Left lung (tissue), 10 donors: ENCODE results near the gene EPN3. TPM values are rescaled to one million over a fixed set of nuclear protein-coding genes. Genes with fewer than 3 reads are reported as not detected.

Experiments used
- ATAC-seq: fragments of 200-7000 bp; cut with Tn5 transposase; one replicate; pipeline ENCODE4 v1.9.1; 2020; ENCODE audit warnings: moderate library complexity
- DNase-seq, 4 donors: peaks; one replicate each; pipeline ENCODE4 v3.0.0-alpha.2; 2013 to 2020
- H3K27ac ChIP-seq, 2 donors: fragments of 200-600 bp; sonication (generic) in 1 of 2; one replicate each; pipeline versions ENCODE4 v1.5.0 to v1.8.0; 2020 to 2021
- H3K27me3 ChIP-seq, 2 donors: fragments of 200-600 bp; sonication (generic) in 1 of 2; one replicate each; pipeline versions ENCODE4 v1.5.0 to v1.8.0; 2020 to 2021
- H3K36me3 ChIP-seq, 2 donors: fragments of 200-600 bp; sonication (generic) in 1 of 2; one replicate each; pipeline versions ENCODE4 v1.5.0 to v1.8.0; 2020 to 2021
- H3K4me1 ChIP-seq, 2 donors: fragments of 200-600 bp; one replicate each; pipeline ENCODE4 v1.8.0; 2021
- H3K4me3 ChIP-seq, 2 donors: fragments of 200-600 bp; sonication (generic) in 1 of 2; one replicate each; pipeline versions ENCODE4 v1.5.0 to v1.8.0; 2020 to 2021; ENCODE audit warnings: mild to moderate bottlenecking in 1 of 2
- H3K9me3 ChIP-seq, 2 donors: fragments of 200-600 bp; sonication (generic) in 1 of 2; one replicate each; pipeline versions ENCODE4 v1.5.0 to v1.8.0; 2020 to 2021
- intact Hi-C, 2 donors: fragments of 100-400 bp; cut with DNase I; formaldehyde crosslinking; loops; one replicate each; pipeline versions ENCODE4 v1.11.2 to v1.14.2; 2022
- polyA plus RNA-seq, 6 donors: library from polyadenylated mRNA; unstranded; fragments of 120-200 nt; gene quantifications; one replicate each; pipeline ENCODE4 v1.2.1, GENCODE V29; 2013; ENCODE audit not compliant: insufficient read length in 6 of 6
- total RNA-seq, 2 donors: library from RNA; stranded (reverse); fragmentation: NEBNext Ultra II Directional; extraction: Animal tissue kit (Norgen Biotek cat#: 25700); gene quantifications; one replicate each; pipeline ENCODE4 v1.2.1, GENCODE V29; 2021
- TF ChIP-seq, protein P1 (sequence below), 2 donors: fragments of 200-600 bp; sonication (generic) in 1 of 2; IDR thresholded peaks; one replicate each; pipeline versions ENCODE4 v1.5.0 to v1.8.0; 2021; ENCODE audit warnings: antibody characterized with exemption in 2 of 2
- donor health status: DM: no; HTN: yes; CAD: no.
- donor health status: DM: no; HTN: no; CAD: no.

EPN3 gene
- total and polyA plus RNA-seq, 8 donors, result 0.55 to 6.4 (median 4.3) TPM

- H3K27me3 ChIP-seq, result peaks cover 0 to 39% of the 10 kb centered on the region in 2 donors
- DNase-seq (no peak), ATAC-seq (no peak)
- no peak overlapping the region for H3K4me3 ChIP-seq
- intact Hi-C loops, result no loop called here
- H3K4me1 ChIP-seq, result no peaks in the 10 kb centered on the region
- no peaks in the 10 kb centered on the region for H3K9me3 ChIP-seq
- H3K36me3 ChIP-seq, result no peaks in the 10 kb centered on the region
- TF ChIP-seq, protein P1, sequence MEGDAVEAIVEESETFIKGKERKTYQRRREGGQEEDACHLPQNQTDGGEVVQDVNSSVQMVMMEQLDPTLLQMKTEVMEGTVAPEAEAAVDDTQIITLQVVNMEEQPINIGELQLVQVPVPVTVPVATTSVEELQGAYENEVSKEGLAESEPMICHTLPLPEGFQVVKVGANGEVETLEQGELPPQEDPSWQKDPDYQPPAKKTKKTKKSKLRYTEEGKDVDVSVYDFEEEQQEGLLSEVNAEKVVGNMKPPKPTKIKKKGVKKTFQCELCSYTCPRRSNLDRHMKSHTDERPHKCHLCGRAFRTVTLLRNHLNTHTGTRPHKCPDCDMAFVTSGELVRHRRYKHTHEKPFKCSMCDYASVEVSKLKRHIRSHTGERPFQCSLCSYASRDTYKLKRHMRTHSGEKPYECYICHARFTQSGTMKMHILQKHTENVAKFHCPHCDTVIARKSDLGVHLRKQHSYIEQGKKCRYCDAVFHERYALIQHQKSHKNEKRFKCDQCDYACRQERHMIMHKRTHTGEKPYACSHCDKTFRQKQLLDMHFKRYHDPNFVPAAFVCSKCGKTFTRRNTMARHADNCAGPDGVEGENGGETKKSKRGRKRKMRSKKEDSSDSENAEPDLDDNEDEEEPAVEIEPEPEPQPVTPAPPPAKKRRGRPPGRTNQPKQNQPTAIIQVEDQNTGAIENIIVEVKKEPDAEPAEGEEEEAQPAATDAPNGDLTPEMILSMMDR (IDR thresholded peaks at IDR 0.05), result no peak
- no peak overlapping the region for H3K27ac ChIP-seq
Measured at GRCh38 chr17:50576864-50577263, 44.3 kb downstream of the EPN3 start.

GRCh38 chr17:50577451-50577954 is 45.0 kb downstream of the EPN3 start:
- H3K36me3 ChIP-seq, result no peaks in the 10 kb centered on the region
- H3K4me3 ChIP-seq, result no peak overlapping the region
- H3K27ac ChIP-seq, result no peak overlapping the region
- no peaks in the 10 kb centered on the region for H3K4me1 ChIP-seq
- intact Hi-C loops, result no loop called here
- peaks cover 0 to 39% of the 10 kb centered on the region in 2 donors for H3K27me3 ChIP-seq
- TF ChIP-seq, protein P1 (IDR thresholded peaks at IDR 0.05), result no peak
- H3K9me3 ChIP-seq, result no peaks in the 10 kb centered on the region
- DNase-seq (no peak), ATAC-seq (no peak)

- H3K36me3 ChIP-seq, result no peaks in the 10 kb centered on the region
- TF ChIP-seq, protein P1 (IDR thresholded peaks at IDR 0.05), result no peak
- DNase-seq (peak in 1 of 4 donors; percentile 65), ATAC-seq (no peak)
- intact Hi-C loops, result no loop called here
- no peak overlapping the region for H3K27ac ChIP-seq
- H3K4me3 ChIP-seq, result no peak overlapping the region
- no peaks in the 10 kb centered on the region for H3K4me1 ChIP-seq
- no peaks in the 10 kb centered on the region for H3K9me3 ChIP-seq
- peaks cover 0 to 39% of the 10 kb centered on the region in 2 donors for H3K27me3 ChIP-seq
Measured at GRCh38 chr17:50578173-50578572, 45.6 kb downstream of the EPN3 start.

DNA sequence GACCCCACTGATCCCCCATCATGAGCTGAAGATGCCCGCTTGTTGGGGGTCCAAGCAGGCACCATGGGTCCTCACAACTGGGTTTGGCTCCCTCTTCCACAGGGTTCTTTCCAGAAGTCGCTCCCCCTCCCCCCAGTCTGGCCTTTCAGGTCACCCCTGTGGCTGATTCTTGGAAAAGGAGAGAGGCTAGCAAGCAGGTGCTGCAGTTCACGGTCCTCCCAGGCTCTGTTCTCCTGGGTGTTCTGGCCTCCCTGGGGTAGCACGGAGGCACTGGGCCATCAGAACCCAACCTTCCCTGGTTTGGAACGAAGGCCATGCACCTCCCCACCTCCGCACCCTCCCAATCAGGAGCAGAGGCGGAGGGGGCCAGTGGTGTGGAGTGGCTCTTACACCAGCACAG is 46.9 kb downstream of the EPN3 start:
- Histone ChIP-seq H3K27me3 (peaks cover 0 to 39% of the 10 kb centered on the region in 2 donors), H3K4me3 (no peak overlapping the region), H3K36me3 (no peaks in the 10 kb centered on the region), H3K4me1 (no peaks in the 10 kb centered on the region), H3K9me3 (no peaks in the 10 kb centered on the region), H3K27ac (no peak overlapping the region)
- DNase-seq (no peak), ATAC-seq (no peak)
- intact Hi-C loops, result no loop called here
- TF ChIP-seq, protein P1 (IDR thresholded peaks at IDR 0.05), result no peak

DNA sequence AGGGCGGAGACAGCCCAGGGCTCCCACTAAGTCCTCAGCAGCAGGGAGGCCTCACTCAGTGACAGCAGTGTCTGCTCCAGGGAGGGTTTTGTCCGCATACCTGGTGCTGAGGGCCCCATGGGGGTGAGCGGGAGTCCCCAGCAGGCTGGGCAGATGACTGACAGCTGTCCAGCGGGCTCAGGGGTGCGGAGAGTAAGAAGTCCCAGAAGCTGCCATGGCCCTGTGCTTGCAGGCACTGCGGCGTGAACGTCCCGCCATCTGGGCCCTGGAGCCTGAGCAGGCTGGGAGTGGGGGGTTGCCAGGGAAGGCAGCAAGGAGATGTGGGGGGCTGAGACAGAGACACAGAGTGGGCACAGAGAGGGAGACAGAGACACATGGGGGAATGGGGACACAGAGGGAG is 48.1 kb downstream of the EPN3 start:
- H3K4me1 ChIP-seq, result no peaks in the 10 kb centered on the region
- H3K27me3 ChIP-seq, result peaks cover 0 to 39% of the 10 kb centered on the region in 2 donors
- TF ChIP-seq, protein P1 (IDR thresholded peaks at IDR 0.05), result no peak
- intact Hi-C loops, result no loop called here
- ATAC-seq (no peak), DNase-seq (no peak)
- H3K4me3 ChIP-seq, result no peak overlapping the region
- no peaks in the 10 kb centered on the region for H3K36me3 ChIP-seq
- no peak overlapping the region for H3K27ac ChIP-seq
- H3K9me3 ChIP-seq, result no peaks in the 10 kb centered on the region
